Head of caudate nucleus (tissue), 42 donors: ENCODE results near the gene SNRPN.
"Not testable (repeated sequence)": the region's sequence is repeated elsewhere in the genome, so short reads cannot be mapped to it uniquely, and the experiment has no call there.

Source experiments
- DNase-seq, 42 donors: peaks; one replicate each; pipeline versions ENCODE4 v3.0.0 to v3.0.0-alpha.2; 2020 to 2021; ENCODE audit warnings: mixed read lengths in 7 of 42
- intact Hi-C: fragments of 100-400 bp; cut with DNase I; formaldehyde crosslinking; loops from one replicate; pipeline ENCODE4 v1.15.0; 2022

The SNRPN gene

DNA sequence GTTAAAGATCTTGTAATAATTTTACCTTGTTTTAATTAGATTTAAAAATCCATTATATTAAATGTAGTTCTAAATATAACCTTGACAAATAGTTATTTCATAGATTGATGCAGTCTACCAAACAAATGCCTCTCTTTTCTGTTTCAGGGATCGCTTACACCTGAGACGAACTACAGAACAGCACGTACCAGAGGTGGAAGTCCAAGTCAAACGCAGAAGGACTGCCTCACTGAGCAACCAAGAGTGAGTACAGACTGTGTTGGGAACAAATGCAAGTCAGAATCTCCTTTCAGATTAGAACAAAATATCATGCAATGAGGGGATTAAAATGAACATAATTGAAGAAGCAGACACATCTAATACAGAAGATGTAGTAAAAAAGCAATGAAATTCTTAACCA lies 7.2 kb downstream of the SNRPN start:
- intact Hi-C loops: no loop called here
- no peak for DNase-seq

DNA sequence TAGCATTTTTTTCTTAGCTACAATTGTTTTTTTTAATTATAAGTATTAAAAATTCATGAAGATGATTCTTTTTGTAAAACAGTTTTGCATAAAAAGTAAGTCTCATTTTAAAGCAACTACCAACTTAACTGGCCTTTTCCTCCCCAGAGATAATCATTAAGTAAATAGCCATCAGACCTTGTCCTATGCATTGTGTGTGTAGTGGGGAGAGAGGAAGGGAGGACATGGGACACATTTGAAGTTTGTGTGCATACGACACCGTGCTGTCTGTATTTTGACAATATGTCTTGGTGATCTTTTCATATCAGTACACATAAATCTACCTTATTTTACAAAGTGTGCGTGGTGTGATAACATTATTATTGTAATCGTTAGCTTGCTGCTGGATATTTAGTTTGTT lies 8.1 kb downstream of the SNRPN start:
- intact Hi-C loops: no loop called here
- no peak for DNase-seq

- intact Hi-C loops: no loop called here
- no peak for DNase-seq
Observed at GRCh38 chr15:24966364-24967103, 11.7 kb downstream of the SNRPN start.

DNA sequence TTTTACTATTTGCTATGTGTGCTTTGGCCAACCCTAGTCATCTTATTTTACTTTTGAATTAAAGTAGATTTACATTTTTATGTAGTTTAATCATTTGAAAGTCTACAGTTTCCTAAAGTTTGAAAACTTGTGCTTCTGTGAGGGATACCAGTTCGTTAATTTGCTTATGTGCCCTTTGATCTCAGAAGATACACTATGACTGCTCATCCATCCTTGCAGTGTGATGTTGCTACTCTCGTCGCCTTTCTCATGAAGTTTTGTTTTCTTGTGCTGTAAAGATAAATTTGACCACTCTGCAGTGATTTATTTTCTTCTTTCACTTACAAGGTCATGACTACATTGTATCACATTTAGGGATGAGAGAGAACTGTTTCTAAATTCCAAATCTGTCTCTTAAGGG lies 16.3 kb downstream of the SNRPN start:
- intact Hi-C loops: no loop called here
- no peak for DNase-seq

GRCh38 chr15:24971772-24972171 lies 17.0 kb downstream of the SNRPN start:
- intact Hi-C loops: no loop called here

GRCh38 chr15:24972707-24973106 lies 17.9 kb downstream of the SNRPN start:
- intact Hi-C loops, DNase-seq: not testable (repeated sequence)

More at GRCh38 chr15:24971772-24972171, 17.0 kb downstream of the SNRPN start:
- DNase-seq: no peak

DNA sequence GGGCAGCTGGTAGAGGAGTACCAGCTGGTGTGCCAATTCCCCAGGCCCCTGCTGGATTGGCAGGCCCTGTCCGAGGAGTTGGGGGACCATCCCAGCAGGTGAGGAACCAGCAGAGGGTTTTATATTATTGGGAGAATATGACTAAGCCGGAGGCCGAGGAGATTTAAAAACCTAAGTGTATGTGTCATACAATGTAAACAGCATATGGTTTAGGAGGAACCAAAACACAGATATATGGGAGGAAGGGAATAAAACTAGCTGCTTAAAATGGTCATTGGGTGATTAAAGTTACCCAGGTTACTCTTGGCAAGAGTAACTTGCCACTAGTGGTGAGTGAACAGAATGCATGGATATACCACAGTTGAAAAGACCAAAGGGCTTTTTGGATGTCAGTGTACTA lies 22.1 kb downstream of the SNRPN start:
- intact Hi-C loops: no loop called here
- no peak for DNase-seq

DNA sequence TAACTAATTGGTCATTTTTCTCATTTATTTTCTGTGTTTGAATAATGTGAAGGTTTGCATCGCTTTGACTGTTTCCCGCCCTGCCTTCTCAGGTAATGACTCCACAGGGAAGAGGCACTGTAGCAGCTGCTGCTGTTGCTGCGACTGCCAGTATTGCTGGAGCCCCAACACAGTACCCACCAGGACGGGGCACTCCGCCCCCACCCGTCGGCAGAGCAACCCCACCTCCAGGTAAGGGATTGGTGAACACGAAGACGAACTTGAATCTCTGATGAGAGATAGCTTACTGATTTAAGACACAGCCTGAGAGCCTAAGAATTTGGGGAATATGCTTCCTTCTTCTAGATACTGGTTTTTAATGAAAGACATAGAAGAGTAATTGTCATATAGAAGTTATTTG lies 22.9 kb downstream of the SNRPN start:
- intact Hi-C loops: no loop called here
- no peak for DNase-seq

- intact Hi-C loops: no loop called here
- no peak for DNase-seq
Observed at GRCh38 chr15:24985224-24985623, 30.4 kb downstream of the SNRPN start.

DNA sequence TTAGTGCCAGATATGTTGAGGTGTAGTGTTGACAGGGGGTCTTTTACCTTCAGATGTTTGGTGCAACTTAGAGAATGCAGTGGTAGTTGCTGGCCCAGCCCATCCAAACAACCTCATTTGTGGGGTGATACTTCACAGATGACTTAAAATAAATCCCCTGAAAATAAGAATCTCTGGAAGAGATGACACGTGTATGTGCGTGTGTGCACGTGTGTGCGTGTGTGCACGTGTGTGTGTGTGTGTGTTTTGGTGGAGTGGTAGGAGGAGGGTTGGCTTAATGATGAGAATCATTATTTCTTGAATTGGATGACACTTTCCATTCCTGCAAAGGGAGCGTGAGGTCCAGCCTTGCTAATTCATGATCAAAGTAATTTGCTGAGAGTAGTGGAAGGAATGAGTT lies 31.9 kb downstream of the SNRPN start:
- DNase-seq: no peak

DNA sequence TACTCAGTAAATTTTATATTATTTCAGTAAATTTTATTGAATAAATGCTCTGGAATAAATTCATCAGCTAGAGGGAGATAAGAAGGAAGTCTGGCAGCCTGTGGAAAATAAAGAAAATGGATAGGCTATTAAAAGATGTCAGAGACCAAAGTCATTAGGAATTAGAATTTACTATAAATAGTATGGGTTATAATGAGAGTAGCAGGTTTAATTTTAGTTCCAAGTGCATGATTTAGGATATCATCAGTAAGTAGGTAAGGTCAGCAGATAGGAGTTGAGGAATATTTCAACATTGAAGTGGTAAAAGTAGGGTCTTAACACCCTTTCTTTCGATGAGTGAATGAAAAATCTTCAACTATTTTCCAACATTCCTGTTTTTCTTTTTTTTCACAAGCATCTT lies 64.6 kb downstream of the SNRPN start:
- intact Hi-C loops: no loop called here
- DNase-seq: no peak

More for the DNA sequence above, 31.9 kb downstream of the SNRPN start:
- intact Hi-C loops: no loop called here

DNA sequence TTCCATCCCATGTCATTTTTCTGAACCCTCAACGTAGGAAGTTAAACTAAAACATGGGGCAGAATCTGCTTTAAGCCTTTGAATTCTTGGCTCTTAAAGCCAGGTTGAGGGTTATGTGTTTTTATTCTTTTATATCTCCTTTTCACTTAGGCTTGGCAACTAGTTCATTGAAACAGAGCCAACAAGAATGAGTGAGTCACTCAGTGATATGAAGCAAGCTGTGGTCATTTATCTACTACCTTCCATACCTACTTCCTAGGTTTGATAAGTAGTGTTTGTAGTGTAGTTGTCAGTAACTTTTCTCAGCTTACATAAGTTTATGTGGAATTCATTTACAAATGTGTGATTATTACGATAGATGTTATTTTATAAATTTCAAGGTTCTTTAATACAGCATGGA lies 67.4 kb downstream of the SNRPN start:
- intact Hi-C loops: no loop called here
- DNase-seq: no peak
